Stimulated activated naive CD4-positive, alpha-beta T cell treated with Interleukin-2 at 50 U/mL for 16 hours (primary cell): ENCODE data around the gene CLCNKA.

Experiments
- DNase-seq: peaks from one replicate; lab custom pipeline; 2025; lab: John Stamatoyannopoulos, UW

CLCNKA gene

GRCh38 chr1:16063226-16063829, 41.5 kb downstream of the CLCNKA start:
- no peak for DNase-seq

- no peak for DNase-seq
Observed at GRCh38 chr1:16063921-16064320, 42.1 kb downstream of the CLCNKA start.

GRCh38 chr1:16064536-16065268, 42.9 kb downstream of the CLCNKA start:
- no peak for DNase-seq

- no peak for DNase-seq
Observed at GRCh38 chr1:16065269-16065576, 43.4 kb downstream of the CLCNKA start.

GRCh38 chr1:16066245-16066644, 44.4 kb downstream of the CLCNKA start:
- DNase-seq, result no peak

GRCh38 chr1:16067127-16067768, 45.4 kb downstream of the CLCNKA start:
- DNase-seq, result no peak

- DNase-seq, result no peak
Observed at GRCh38 chr1:16067933-16068332, 46.1 kb downstream of the CLCNKA start.

GRCh38 chr1:16068356-16069270, 46.8 kb downstream of the CLCNKA start:
- DNase-seq, result no peak

GRCh38 chr1:16070640-16071355, 49.0 kb downstream of the CLCNKA start:
- DNase-seq, result no peak

- no peak for DNase-seq
Observed at GRCh38 chr1:16071614-16072013, 49.8 kb downstream of the CLCNKA start.

GRCh38 chr1:16072095-16072494, 50.3 kb downstream of the CLCNKA start:
- no peak for DNase-seq

- DNase-seq, result no peak
Observed at GRCh38 chr1:16072616-16073484, 51.0 kb downstream of the CLCNKA start.

- DNase-seq, result peak; percentile 6
Observed at GRCh38 chr1:16073490-16074119, 51.8 kb downstream of the CLCNKA start, which contains the start of gene FAM131C. FAM131C (minus strand) TSS chr1:16073651; CDS start chr1:16073442, 209 bp downstream.

GRCh38 chr1:16074217-16074616, 52.4 kb downstream of the CLCNKA start:
- no peak for DNase-seq

- no peak for DNase-seq
Observed at GRCh38 chr1:16075337-16076030, 53.6 kb downstream of the CLCNKA start.

- no peak for DNase-seq
Observed at GRCh38 chr1:16076031-16076864, 54.4 kb downstream of the CLCNKA start.

- DNase-seq, result no peak
Observed at GRCh38 chr1:16076865-16077238, 55.0 kb downstream of the CLCNKA start.

- DNase-seq, result no peak
Observed at GRCh38 chr1:16077406-16078245, 55.8 kb downstream of the CLCNKA start.
